ENCODE results near the gene HDAC11. TPM values are rescaled to one million over a fixed set of nuclear protein-coding genes. Genes with fewer than 3 reads are reported as not detected.

HDAC11 gene
- total RNA-seq, 6 donors from 2014 or later: 11.5 to 28.1 (median 18.0) TPM

GRCh38 chr3:13501958-13502790, 22.1 kb downstream of the HDAC11 start:
- 92 to 93% methylated on average over 7 to 18 of the region's 18 CpGs for WGBS, 2 donors
- Histone ChIP-seq H3K4me3 (no peak overlapping the region), H3K27me3 (no peaks in the 10 kb centered on the region), H3K27ac (no peak overlapping the region), H3K4me1 (no peaks in the 10 kb centered on the region), H3K36me3 (peaks cover 0 to 31% (median 8%) of the 10 kb centered on the region in 4 donors), H3K9me3 (no peaks in the 10 kb centered on the region)
- ATAC-seq (ENCODE audit: low FRiP score in 2 of 2): no peak
- TF ChIP-seq POLR2A (IDR thresholded peaks at IDR 0.05) (no peak), EP300 (IDR thresholded peaks at IDR 0.05) (no peak), CTCF (IDR thresholded peaks at IDR 0.05) (no peak), POLR2AphosphoS5 (IDR thresholded peaks at IDR 0.05) (no peak)
- DNase-seq: no peak

GRCh38 chr3:13502791-13503060, 22.6 kb downstream of the HDAC11 start:
- Histone ChIP-seq H3K9me3 (no peaks in the 10 kb centered on the region), H3K4me3 (no peak overlapping the region), H3K36me3 (peaks cover 0 to 31% (median 8%) of the 10 kb centered on the region in 4 donors), H3K27ac (no peak overlapping the region), H3K4me1 (peaks cover 0 to 5% (median 1%) of the 10 kb centered on the region in 4 donors), H3K27me3 (no peaks in the 10 kb centered on the region)
- no peak for ATAC-seq (ENCODE audit: low FRiP score in 2 of 2)
- 97 to 100% methylated on average over 8 of the region's 8 CpGs for WGBS, 2 donors
- DNase-seq: no peak
- TF ChIP-seq EP300 (IDR thresholded peaks at IDR 0.05) (no peak), CTCF (IDR thresholded peaks at IDR 0.05) (no peak), POLR2A (IDR thresholded peaks at IDR 0.05) (no peak), POLR2AphosphoS5 (IDR thresholded peaks at IDR 0.05) (no peak)

GRCh38 chr3:13504161-13504831, 24.2 kb downstream of the HDAC11 start:
- Histone ChIP-seq H3K36me3 (peaks cover 0 to 27% (median 6%) of the 10 kb centered on the region in 4 donors), H3K4me3 (no peak overlapping the region), H3K4me1 (peaks cover 0 to 7% (median 2%) of the 10 kb centered on the region in 4 donors), H3K27me3 (no peaks in the 10 kb centered on the region), H3K27ac (no peak overlapping the region), H3K9me3 (no peaks in the 10 kb centered on the region)
- ATAC-seq (ENCODE audit: low FRiP score in 2 of 2) (no peak), DNase-seq (peak in 1 of 2 donors; percentile 53)
- TF ChIP-seq POLR2AphosphoS5 (IDR thresholded peaks at IDR 0.05): no peak
- no peak for TF ChIP-seq CTCF (IDR thresholded peaks at IDR 0.05)
- TF ChIP-seq EP300 (IDR thresholded peaks at IDR 0.05): no peak
- TF ChIP-seq POLR2A (IDR thresholded peaks at IDR 0.05): no peak
- 91 to 96% methylated on average over 14 to 23 of the region's 23 CpGs for WGBS, 2 donors

- DNase-seq: peak in 1 of 2 donors; percentile 55
- H3K27ac ChIP-seq: no peak overlapping the region
These were observed 25.3 kb downstream of the HDAC11 start for GRCh38 chr3:13505147-13506130.

More at GRCh38 chr3:13505147-13506130, 25.3 kb downstream of the HDAC11 start:
- Histone ChIP-seq H3K4me1 (peaks cover 0 to 7% (median 2%) of the 10 kb centered on the region in 4 donors), H3K27me3 (no peaks in the 10 kb centered on the region), H3K4me3 (no peak overlapping the region), H3K36me3 (peaks cover 0 to 27% (median 6%) of the 10 kb centered on the region in 4 donors), H3K9me3 (no peaks in the 10 kb centered on the region)
- no peak for ATAC-seq (ENCODE audit: low FRiP score in 2 of 2)
- no peak for TF ChIP-seq POLR2A (IDR thresholded peaks at IDR 0.05)
- TF ChIP-seq CTCF (IDR thresholded peaks at IDR 0.05): no peak
- no peak for TF ChIP-seq POLR2AphosphoS5 (IDR thresholded peaks at IDR 0.05)
- no peak for TF ChIP-seq EP300 (IDR thresholded peaks at IDR 0.05)
- WGBS, 2 donors: 94 to 95% methylated on average over 9 to 10 of the region's 16 CpGs

Measured in upper lobe of left lung (tissue), 6 donors.